Measurements from ENCODE around the gene UBE2M.

DNA sequence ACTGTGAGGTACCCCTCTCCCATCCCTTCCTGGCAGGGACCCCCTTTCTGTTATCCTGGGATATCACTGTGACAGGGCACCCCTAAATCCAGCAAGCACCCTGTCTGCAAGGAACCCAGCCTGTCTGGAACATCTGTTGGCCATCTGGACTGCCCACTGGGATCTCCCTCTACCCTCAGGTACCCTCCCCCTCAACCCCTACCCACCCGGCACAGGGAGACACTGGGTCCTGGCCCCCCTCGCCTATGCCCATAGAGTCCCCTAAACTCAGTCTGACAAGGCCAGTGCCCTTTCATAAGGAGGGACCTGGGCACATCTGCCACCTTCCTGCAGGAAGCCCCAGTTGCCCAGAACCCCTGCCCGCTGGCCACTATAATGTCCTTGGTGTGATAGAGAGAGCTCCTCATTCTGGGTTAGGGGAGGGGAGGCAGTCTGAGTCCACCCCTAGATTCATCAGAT, 43.8 kb downstream of the UBE2M start:
- TF ChIP-seq, protein P1, sequence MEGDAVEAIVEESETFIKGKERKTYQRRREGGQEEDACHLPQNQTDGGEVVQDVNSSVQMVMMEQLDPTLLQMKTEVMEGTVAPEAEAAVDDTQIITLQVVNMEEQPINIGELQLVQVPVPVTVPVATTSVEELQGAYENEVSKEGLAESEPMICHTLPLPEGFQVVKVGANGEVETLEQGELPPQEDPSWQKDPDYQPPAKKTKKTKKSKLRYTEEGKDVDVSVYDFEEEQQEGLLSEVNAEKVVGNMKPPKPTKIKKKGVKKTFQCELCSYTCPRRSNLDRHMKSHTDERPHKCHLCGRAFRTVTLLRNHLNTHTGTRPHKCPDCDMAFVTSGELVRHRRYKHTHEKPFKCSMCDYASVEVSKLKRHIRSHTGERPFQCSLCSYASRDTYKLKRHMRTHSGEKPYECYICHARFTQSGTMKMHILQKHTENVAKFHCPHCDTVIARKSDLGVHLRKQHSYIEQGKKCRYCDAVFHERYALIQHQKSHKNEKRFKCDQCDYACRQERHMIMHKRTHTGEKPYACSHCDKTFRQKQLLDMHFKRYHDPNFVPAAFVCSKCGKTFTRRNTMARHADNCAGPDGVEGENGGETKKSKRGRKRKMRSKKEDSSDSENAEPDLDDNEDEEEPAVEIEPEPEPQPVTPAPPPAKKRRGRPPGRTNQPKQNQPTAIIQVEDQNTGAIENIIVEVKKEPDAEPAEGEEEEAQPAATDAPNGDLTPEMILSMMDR (IDR thresholded peaks at IDR 0.05): no peak
- no peak for TF ChIP-seq ZFX (IDR thresholded peaks at IDR 0.05; ENCODE audit: borderline replicate concordance)
